Liver (tissue), 3 donors: ENCODE data around the gene CD81.

Experiments used
- EGR1 ChIP-seq, 2 donors: IDR thresholded peaks; 2 replicates each; pipeline ENCODE4 v1.6.1; 2016 to 2018; ENCODE audit warnings: antibody characterized with exemption in 2 of 2, low read depth in 2 of 2
- GABPA ChIP-seq, 2 donors: IDR thresholded peaks in 1 of 2; conservative IDR thresholded peaks in 1 of 2; 2 replicates each; pipeline ENCODE4 v1.6.1; 2016; ENCODE audit warnings: antibody characterized with exemption in 2 of 2, mild to moderate bottlenecking in 1 of 2, moderate library complexity in 1 of 2
- HNF4G ChIP-seq: IDR thresholded peaks from 2 replicates; pipeline ENCODE4 v1.6.1; 2016; ENCODE audit warnings: antibody characterized with exemption
- JUND ChIP-seq, 2 donors: IDR thresholded peaks; 2 replicates each; pipeline ENCODE4 v1.6.1; 2016; ENCODE audit warnings: antibody characterized with exemption in 2 of 2
- MAX ChIP-seq: IDR thresholded peaks from 2 replicates; pipeline ENCODE4 v1.6.1; 2016; ENCODE audit warnings: antibody characterized with exemption
- RAD21 ChIP-seq, 2 donors: IDR thresholded peaks; 2 replicates each; pipeline ENCODE4 v1.6.1; 2016; ENCODE audit warnings: antibody characterized with exemption in 2 of 2, mild to moderate bottlenecking in 2 of 2
- RXRA ChIP-seq, 2 donors: IDR thresholded peaks; 2 replicates each; pipeline ENCODE4 v1.6.1; 2017 to 2018; ENCODE audit warnings: antibody characterized with exemption in 2 of 2, mild to moderate bottlenecking in 1 of 2
- SP1 ChIP-seq: IDR thresholded peaks from 2 replicates; pipeline ENCODE4 v1.6.1; 2018; ENCODE audit warnings: antibody characterized with exemption, mild to moderate bottlenecking
- TAF1 ChIP-seq: conservative IDR thresholded peaks from 2 replicates; pipeline ENCODE4 v1.6.1; 2016; ENCODE audit warnings: antibody characterized with exemption, mild to moderate bottlenecking
- YY1 ChIP-seq: IDR thresholded peaks from 2 replicates; pipeline ENCODE4 v1.6.1; 2016; ENCODE audit warnings: antibody characterized with exemption, mild to moderate bottlenecking
- ZBTB33 ChIP-seq: IDR thresholded peaks from 2 replicates; pipeline ENCODE4 v1.6.1; 2016; ENCODE audit warnings: antibody characterized with exemption
- TF ChIP-seq, protein P1 (sequence below): IDR thresholded peaks from 2 replicates; pipeline ENCODE4 v1.6.1; 2016; ENCODE audit warnings: antibody characterized with exemption, mild to moderate bottlenecking
- TF ChIP-seq, protein P2 (sequence below): fragments of 150-350 bp; IDR thresholded peaks from 2 replicates; pipeline ENCODE4 v1.5.1; 2017; ENCODE audit warnings: improper control_type of control experiment, low read depth, low read length; ENCODE audit not compliant: missing input control
- TF ChIP-seq, protein P3 (sequence below): IDR thresholded peaks from 2 replicates; pipeline ENCODE4 v1.6.1; 2016; ENCODE audit warnings: antibody characterized with exemption
- donor health status: healthy.
- donor health status: healthy.

GRCh38 chr11:2414616-2415015 lies 37.5 kb downstream of the CD81 start:
- TF ChIP-seq TAF1 (no peak), ZBTB33 (no peak), YY1 (no peak), HNF4G (no peak), MAX (no peak), SP1 (no peak), GABPA (IDR thresholded peaks at IDR 0.05 in 1 of 2, conservative IDR thresholded peaks at IDR 0.05 in 1 of 2) (no peak), EGR1 (IDR thresholded peaks at IDR 0.05; ENCODE audit: low read depth in 2 of 2) (no peak), RAD21 (IDR thresholded peaks at IDR 0.05) (no peak), JUND (IDR thresholded peaks at IDR 0.05) (no peak), RXRA (IDR thresholded peaks at IDR 0.05) (no peak)
- TF ChIP-seq, protein P1, sequence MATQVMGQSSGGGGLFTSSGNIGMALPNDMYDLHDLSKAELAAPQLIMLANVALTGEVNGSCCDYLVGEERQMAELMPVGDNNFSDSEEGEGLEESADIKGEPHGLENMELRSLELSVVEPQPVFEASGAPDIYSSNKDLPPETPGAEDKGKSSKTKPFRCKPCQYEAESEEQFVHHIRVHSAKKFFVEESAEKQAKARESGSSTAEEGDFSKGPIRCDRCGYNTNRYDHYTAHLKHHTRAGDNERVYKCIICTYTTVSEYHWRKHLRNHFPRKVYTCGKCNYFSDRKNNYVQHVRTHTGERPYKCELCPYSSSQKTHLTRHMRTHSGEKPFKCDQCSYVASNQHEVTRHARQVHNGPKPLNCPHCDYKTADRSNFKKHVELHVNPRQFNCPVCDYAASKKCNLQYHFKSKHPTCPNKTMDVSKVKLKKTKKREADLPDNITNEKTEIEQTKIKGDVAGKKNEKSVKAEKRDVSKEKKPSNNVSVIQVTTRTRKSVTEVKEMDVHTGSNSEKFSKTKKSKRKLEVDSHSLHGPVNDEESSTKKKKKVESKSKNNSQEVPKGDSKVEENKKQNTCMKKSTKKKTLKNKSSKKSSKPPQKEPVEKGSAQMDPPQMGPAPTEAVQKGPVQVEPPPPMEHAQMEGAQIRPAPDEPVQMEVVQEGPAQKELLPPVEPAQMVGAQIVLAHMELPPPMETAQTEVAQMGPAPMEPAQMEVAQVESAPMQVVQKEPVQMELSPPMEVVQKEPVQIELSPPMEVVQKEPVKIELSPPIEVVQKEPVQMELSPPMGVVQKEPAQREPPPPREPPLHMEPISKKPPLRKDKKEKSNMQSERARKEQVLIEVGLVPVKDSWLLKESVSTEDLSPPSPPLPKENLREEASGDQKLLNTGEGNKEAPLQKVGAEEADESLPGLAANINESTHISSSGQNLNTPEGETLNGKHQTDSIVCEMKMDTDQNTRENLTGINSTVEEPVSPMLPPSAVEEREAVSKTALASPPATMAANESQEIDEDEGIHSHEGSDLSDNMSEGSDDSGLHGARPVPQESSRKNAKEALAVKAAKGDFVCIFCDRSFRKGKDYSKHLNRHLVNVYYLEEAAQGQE = no peak
- TF ChIP-seq, protein P2, sequence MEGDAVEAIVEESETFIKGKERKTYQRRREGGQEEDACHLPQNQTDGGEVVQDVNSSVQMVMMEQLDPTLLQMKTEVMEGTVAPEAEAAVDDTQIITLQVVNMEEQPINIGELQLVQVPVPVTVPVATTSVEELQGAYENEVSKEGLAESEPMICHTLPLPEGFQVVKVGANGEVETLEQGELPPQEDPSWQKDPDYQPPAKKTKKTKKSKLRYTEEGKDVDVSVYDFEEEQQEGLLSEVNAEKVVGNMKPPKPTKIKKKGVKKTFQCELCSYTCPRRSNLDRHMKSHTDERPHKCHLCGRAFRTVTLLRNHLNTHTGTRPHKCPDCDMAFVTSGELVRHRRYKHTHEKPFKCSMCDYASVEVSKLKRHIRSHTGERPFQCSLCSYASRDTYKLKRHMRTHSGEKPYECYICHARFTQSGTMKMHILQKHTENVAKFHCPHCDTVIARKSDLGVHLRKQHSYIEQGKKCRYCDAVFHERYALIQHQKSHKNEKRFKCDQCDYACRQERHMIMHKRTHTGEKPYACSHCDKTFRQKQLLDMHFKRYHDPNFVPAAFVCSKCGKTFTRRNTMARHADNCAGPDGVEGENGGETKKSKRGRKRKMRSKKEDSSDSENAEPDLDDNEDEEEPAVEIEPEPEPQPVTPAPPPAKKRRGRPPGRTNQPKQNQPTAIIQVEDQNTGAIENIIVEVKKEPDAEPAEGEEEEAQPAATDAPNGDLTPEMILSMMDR = no peak
- TF ChIP-seq, protein P3, sequence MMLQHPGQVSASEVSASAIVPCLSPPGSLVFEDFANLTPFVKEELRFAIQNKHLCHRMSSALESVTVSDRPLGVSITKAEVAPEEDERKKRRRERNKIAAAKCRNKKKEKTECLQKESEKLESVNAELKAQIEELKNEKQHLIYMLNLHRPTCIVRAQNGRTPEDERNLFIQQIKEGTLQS = no peak
